Stomach (tissue), 9 donors: ENCODE measurements around the gene CTIF. TPM values are rescaled to one million over a fixed set of nuclear protein-coding genes. Genes with fewer than 3 reads are reported as not detected.

Experiments
- DNase-seq, 2 donors: peaks; one replicate each; pipeline versions ENCODE4 v3.0.0 to v3.0.0-alpha.2; 2013 to 2019
- H3K27ac ChIP-seq, 5 donors: fragments of 200-600 bp in 4 of 5; sonication (generic) in 4 of 5; one replicate each; pipeline ENCODE4 v1.5.1; 2013 to 2019; ENCODE audit warnings: mild to moderate bottlenecking in 1 of 5, moderate library complexity in 1 of 5
- H3K27me3 ChIP-seq, 3 donors: fragments of 200-600 bp; sonication (generic); one replicate each; pipeline ENCODE4 v1.5.1; 2017 to 2019; ENCODE audit warnings: mixed run types in 1 of 3
- H3K36me3 ChIP-seq, 4 donors: fragments of 200-600 bp; sonication (generic); 1 replicate in 3 of 4; 2 replicates in 1 of 4; pipeline ENCODE4 v1.5.1; 2016 to 2019
- H3K4me1 ChIP-seq, 4 donors: fragments of 200-600 bp; sonication (generic); one replicate each; pipeline ENCODE4 v1.5.1; 2016 to 2019
- H3K4me3 ChIP-seq, 4 donors: fragments of 200-600 bp; sonication (generic) in 3 of 4; one replicate each; pipeline ENCODE4 v1.5.1; 2016 to 2019; ENCODE audit warnings: mild to moderate bottlenecking in 1 of 4
- H3K9me3 ChIP-seq, 4 donors: fragments of 200-600 bp; sonication (generic); one replicate each; pipeline ENCODE4 v1.5.1; 2016 to 2019
- CTCF ChIP-seq, 7 experiments: fragments of 450-650 bp in 4 of 7; fragments of 200-600 bp in 3 of 7; sonication (generic) in 3 of 7; IDR thresholded peaks; one replicate each; pipeline ENCODE4 v1.5.1; 2016 to 2019; ENCODE audit warnings: antibody characterized with exemption in 7 of 7, control low read depth in 2 of 7, mild to moderate bottlenecking in 1 of 7
- EP300 ChIP-seq: sonication (generic); formaldehyde crosslinking; IDR thresholded peaks from one replicate; pipeline ENCODE4 v1.6.1; 2017; ENCODE audit warnings: antibody characterized with exemption
- POLR2A ChIP-seq, 4 donors: fragments of 450-650 bp; IDR thresholded peaks; one replicate each; pipeline ENCODE4 v1.6.1; 2016; ENCODE audit warnings: antibody characterized with exemption in 4 of 4, control low read depth in 2 of 4, mild to moderate bottlenecking in 1 of 4, moderate library complexity in 1 of 4
- POLR2AphosphoS5 ChIP-seq, 3 donors: sonication (generic); formaldehyde crosslinking; IDR thresholded peaks; one replicate each; pipeline ENCODE4 v1.6.1; 2016; ENCODE audit warnings: antibody characterized with exemption in 3 of 3
- WGBS, 5 donors: extraction: QIAGEN DNeasy Blood & Tissue Kit in 3 of 5; methylation state at CpG; one replicate each; pipeline versions ENCODE4 v1.1.5 to v1.1.7; 2013 to 2018; 5-methylcytosine and 5-hydroxymethylcytosine counted together
- intact Hi-C: fragments of 100-400 bp; cut with DNase I; formaldehyde crosslinking; loops from one replicate; pipeline ENCODE4 v1.15.1; 2023; ENCODE audit warnings: low total_unique reads
- polyA plus RNA-seq, 3 donors: library from polyadenylated mRNA; stranded (reverse); fragments of 200-250 nt; gene quantifications; one replicate each; pipeline ENCODE4 v1.2.3, GENCODE V29; 2013
- total RNA-seq, 5 donors: library from RNA; depleted of rRNA; stranded (reverse); fragments of >200 nt; gene quantifications; one replicate each; pipeline versions ENCODE4 v1.1.0 to v1.2.3, GENCODE V29; 2014 to 2016
- donor health status: healthy with polysubstance abuse.
- donor health status: Bipolar disorder and iron deficiency.
- donor health status: healthy.

Gene CTIF
- total and polyA plus RNA-seq, 8 donors = 16.3 to 105 (median 30.3) TPM

GRCh38 chr18:48828194-48828545 lies 289.3 kb downstream of the CTIF start:
- Histone ChIP-seq H3K9me3 (no peaks in the 10 kb centered on the region), H3K27me3 (no peaks in the 10 kb centered on the region), H3K4me3 (peak overlapping the region in 2 of 4 donors; percentile 1 to 28), H3K27ac (peak overlapping the region in 4 of 5 donors; percentile 17 to 73 (median 66)), H3K4me1 (peaks cover 32 to 59% (median 47%) of the 10 kb centered on the region in 4 donors), H3K36me3 (no peaks in the 10 kb centered on the region)
- DNase-seq = no peak
- TF ChIP-seq CTCF (IDR thresholded peaks at IDR 0.05) (no peak), POLR2A (IDR thresholded peaks at IDR 0.05) (no peak), POLR2AphosphoS5 (IDR thresholded peaks at IDR 0.05) (no peak), EP300 (no peak)
- 29 to 44% (median 38%) methylated on average over 3 of the region's 3 CpGs for WGBS, 5 donors
- intact Hi-C loops = no loop called here

- no peaks in the 10 kb centered on the region for H3K36me3 ChIP-seq
- H3K9me3 ChIP-seq = no peaks in the 10 kb centered on the region
- peak overlapping the region in 4 of 5 donors; percentile 17 to 73 (median 66) for H3K27ac ChIP-seq
- no peaks in the 10 kb centered on the region for H3K27me3 ChIP-seq
- 37 to 58% (median 57%) methylated on average over 15 of the region's 15 CpGs for WGBS, 5 donors
- peak; percentile 14 to 60 for DNase-seq
- H3K4me1 ChIP-seq = peaks cover 35 to 66% (median 54%) of the 10 kb centered on the region in 4 donors
- intact Hi-C loops = no loop called here
- H3K4me3 ChIP-seq = no peak overlapping the region
- TF ChIP-seq POLR2A (IDR thresholded peaks at IDR 0.05) (no peak), POLR2AphosphoS5 (IDR thresholded peaks at IDR 0.05) (no peak), CTCF (IDR thresholded peaks at IDR 0.05) (no peak), EP300 (no peak)
These were observed 290.0 kb downstream of the CTIF start for GRCh38 chr18:48828691-48829442.

- intact Hi-C loops = no loop called here
- no peaks in the 10 kb centered on the region for H3K27me3 ChIP-seq
- 74 to 91% (median 89%) methylated on average over 7 to 13 of the region's 13 CpGs for WGBS, 5 donors
- peaks cover 35 to 74% (median 54%) of the 10 kb centered on the region in 4 donors for H3K4me1 ChIP-seq
- TF ChIP-seq POLR2A (IDR thresholded peaks at IDR 0.05) (no peak), CTCF (IDR thresholded peaks at IDR 0.05) (no peak), EP300 (no peak), POLR2AphosphoS5 (IDR thresholded peaks at IDR 0.05) (no peak)
- no peaks in the 10 kb centered on the region for H3K9me3 ChIP-seq
- no peak overlapping the region for H3K27ac ChIP-seq
- H3K36me3 ChIP-seq = no peaks in the 10 kb centered on the region
- peak; percentile 25 to 51 for DNase-seq
- H3K4me3 ChIP-seq = no peak overlapping the region
These were observed 290.8 kb downstream of the CTIF start for GRCh38 chr18:48829443-48830149.

GRCh38 chr18:48831113-48831759 lies 292.4 kb downstream of the CTIF start:
- TF ChIP-seq EP300 = no peak
- no peak for TF ChIP-seq CTCF (IDR thresholded peaks at IDR 0.05)
- no peak for TF ChIP-seq POLR2A (IDR thresholded peaks at IDR 0.05)
- no peak for TF ChIP-seq POLR2AphosphoS5 (IDR thresholded peaks at IDR 0.05)
- intact Hi-C loops = no loop called here
- H3K27me3 ChIP-seq = no peaks in the 10 kb centered on the region
- 91 to 96% (median 94%) methylated on average over 9 of the region's 9 CpGs for WGBS, 5 donors
- H3K4me3 ChIP-seq = no peak overlapping the region
- peak; percentile 1 to 11 for DNase-seq
- H3K4me1 ChIP-seq = peaks cover 35 to 79% (median 51%) of the 10 kb centered on the region in 4 donors
- no peak overlapping the region for H3K27ac ChIP-seq
- no peaks in the 10 kb centered on the region for H3K9me3 ChIP-seq
- no peaks in the 10 kb centered on the region for H3K36me3 ChIP-seq
